DND-41 (cell line): ENCODE measurements around the gene CAMSAP2.

ENCODE experiments used
- EZH2 ChIP-seq: IDR thresholded peaks from 3 replicates; pipeline ENCODE4 v1.6.1; 2012; ENCODE audit warnings: borderline replicate concordance, low read depth, mild to moderate bottlenecking, moderate library complexity, low read length, inconsistent platforms; ENCODE audit not compliant: severe bottlenecking
- TF ChIP-seq, protein P1 (sequence below): IDR thresholded peaks from 2 replicates; pipeline ENCODE4 v1.5.1; 2012; ENCODE audit warnings: borderline replicate concordance, low read length, moderate library complexity, mild to moderate bottlenecking; ENCODE audit not compliant: poor library complexity, severe bottlenecking; ENCODE audit errors: extremely low read depth

DNA sequence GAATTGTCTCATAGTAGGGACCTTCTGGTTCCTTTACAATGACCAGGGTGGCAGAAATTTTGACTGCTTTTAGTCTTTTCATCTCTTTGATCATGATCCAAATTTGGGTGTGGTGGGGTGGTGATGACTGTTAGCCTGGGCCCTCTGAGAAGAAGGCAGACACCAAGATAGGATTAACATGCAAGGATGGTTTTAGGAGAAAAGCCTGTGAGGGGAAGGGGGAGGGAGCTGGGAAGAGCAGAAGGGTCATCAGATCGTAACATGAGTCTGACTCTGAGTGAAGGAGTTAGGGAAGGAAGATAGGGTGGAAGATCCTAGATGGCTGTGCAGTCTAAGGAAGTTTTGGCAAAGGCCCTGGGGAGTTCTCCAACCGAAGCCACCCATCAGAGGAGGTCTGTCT lies 28.5 kb upstream of the CAMSAP2 start:
- TF ChIP-seq EZH2 = no peak
- TF ChIP-seq, protein P1, sequence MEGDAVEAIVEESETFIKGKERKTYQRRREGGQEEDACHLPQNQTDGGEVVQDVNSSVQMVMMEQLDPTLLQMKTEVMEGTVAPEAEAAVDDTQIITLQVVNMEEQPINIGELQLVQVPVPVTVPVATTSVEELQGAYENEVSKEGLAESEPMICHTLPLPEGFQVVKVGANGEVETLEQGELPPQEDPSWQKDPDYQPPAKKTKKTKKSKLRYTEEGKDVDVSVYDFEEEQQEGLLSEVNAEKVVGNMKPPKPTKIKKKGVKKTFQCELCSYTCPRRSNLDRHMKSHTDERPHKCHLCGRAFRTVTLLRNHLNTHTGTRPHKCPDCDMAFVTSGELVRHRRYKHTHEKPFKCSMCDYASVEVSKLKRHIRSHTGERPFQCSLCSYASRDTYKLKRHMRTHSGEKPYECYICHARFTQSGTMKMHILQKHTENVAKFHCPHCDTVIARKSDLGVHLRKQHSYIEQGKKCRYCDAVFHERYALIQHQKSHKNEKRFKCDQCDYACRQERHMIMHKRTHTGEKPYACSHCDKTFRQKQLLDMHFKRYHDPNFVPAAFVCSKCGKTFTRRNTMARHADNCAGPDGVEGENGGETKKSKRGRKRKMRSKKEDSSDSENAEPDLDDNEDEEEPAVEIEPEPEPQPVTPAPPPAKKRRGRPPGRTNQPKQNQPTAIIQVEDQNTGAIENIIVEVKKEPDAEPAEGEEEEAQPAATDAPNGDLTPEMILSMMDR = no peak
